GM18517 (cell line): ENCODE data around the gene FAHD2B.
A peak's percentile ranks its signal among the peaks of the same experiment; 100 is the strongest.
"Not testable (repeated sequence)": the region's sequence is repeated elsewhere in the genome, so short reads cannot be mapped to it uniquely, and the experiment has no call there.

ENCODE experiments used
- ATAC-seq: cut with Tn5 transposase; IDR thresholded peaks from one replicate; pipeline ENCODE4 v1.9.1; 2021; ENCODE audit warnings: mild to moderate bottlenecking, moderate library complexity; ENCODE audit not compliant: unreplicated experiment

FAHD2B gene, protein sequence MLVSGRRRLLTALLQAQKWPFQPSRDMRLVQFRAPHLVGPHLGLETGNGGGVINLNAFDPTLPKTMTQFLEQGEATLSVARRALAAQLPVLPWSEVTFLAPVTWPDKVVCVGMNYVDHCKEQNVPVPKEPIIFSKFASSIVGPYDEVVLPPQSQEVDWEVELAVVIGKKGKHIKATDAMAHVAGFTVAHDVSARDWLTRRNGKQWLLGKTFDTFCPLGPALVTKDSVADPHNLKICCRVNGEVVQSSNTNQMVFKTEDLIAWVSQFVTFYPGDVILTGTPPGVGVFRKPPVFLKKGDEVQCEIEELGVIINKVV

GRCh38 chr2:97094772-97095611 lies at the start of gene FAHD2B:
TSS of gene FAHD2B (minus strand) at chr2:97094882. CDS start at chr2:97091706, 3,176 bp downstream.
- peak; percentile 58 for ATAC-seq

- not testable (repeated sequence) for ATAC-seq
These were observed 49.3 kb upstream of the FAHD2B start for GRCh38 chr2:97144016-97144415.

DNA sequence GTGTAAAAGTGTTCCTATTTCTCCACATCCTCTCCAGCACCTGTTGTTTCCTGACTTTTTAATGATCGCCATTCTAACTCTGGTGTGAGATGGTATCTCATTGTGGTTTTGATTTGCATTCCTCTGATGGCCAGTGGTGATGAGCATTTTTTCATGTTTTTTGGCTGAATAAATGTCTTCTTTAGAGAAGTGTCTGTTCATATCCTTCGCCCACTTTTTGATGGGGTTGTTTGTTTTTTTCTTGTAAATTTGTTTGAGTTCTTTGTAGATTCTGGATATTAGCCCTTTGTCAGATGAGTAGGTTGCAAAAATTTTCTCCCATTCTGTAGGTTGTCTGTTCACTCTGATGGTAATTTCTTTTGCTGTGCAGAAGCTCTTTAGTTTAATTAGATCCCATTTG lies 34.4 kb upstream of the FAHD2B start:
- not testable (repeated sequence) for ATAC-seq

DNA sequence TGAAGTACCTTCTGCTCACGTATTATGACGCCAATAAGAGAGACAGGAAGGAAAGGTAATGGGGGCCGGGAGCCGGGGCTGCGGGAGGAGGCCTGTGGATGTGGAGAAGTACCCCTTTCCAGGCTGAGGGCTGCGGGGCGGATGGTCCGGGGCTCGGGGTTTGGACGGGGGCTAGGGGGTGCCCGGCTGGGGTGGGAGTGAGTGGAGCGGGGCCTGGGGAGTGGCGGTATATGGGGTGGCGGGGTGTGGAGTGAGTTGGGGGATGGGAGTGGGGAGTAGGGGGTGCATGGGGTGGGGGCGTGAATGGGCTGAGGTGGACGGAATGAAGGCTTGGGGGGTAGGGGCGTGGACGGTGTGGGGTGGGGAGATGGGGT lies 19.2 kb upstream of the FAHD2B start:
- ATAC-seq = not testable (repeated sequence)

GRCh38 chr2:97113050-97113881 lies 18.6 kb upstream of the FAHD2B start, which contains the start of gene ANKRD36:
TSS of gene ANKRD36 (plus strand) at chr2:97113153. CDS start at chr2:97113740, 587 bp downstream.
- peak; percentile 86 for ATAC-seq

- ATAC-seq = peak; percentile 56
These were observed 17.8 kb upstream of the FAHD2B start for GRCh38 chr2:97112320-97113049.

GRCh38 chr2:97111246-97111645 lies 16.6 kb upstream of the FAHD2B start:
- ATAC-seq = not testable (repeated sequence)

GRCh38 chr2:97106878-97107277 lies 12.2 kb upstream of the FAHD2B start:
- not testable (repeated sequence) for ATAC-seq

- not testable (repeated sequence) for ATAC-seq
These were observed 4.2 kb upstream of the FAHD2B start for GRCh38 chr2:97098786-97099372.

GRCh38 chr2:97095661-97096060 lies 979 bp upstream of the FAHD2B start:
- ATAC-seq = no peak

DNA sequence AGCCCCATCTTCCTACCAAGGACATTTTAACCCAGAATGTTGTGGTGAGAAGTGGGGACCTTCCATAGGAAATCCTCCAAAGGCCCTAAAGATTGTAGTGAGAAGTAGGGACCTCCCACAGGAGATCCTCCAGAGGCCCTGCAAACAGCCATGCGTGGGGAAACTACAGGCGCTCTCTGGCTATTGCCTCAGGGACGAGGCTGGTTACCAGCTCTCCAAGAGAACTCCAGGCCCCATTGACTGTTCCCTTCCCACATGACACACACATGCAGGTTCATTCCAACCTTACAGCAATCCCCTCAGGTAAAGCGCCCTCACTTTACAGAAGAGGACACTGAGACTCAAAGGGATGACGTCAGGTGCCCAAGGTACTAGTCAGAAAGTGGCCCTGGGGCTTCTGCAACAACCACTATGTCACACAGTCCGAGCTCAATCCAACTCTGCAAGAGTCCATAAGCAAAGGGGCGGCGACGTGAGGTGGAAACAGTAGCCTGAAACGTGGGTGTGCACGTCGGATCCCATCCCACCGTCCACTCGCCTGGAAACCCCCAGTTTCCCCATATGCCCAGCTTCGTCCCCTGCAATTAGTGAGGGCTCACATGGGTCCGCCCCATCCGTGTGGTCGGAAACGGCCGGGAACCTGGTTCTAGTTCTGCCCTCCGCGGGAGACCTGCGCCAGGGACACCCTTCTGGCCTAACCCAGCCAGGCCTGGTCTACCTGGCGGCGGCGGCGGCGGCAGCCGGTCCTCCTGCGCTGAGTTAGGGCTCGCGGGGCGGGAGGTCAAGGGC lies 505 bp downstream of the FAHD2B start:
- peak; percentile 41 for ATAC-seq

GRCh38 chr2:97092946-97093345 lies 1.7 kb downstream of the FAHD2B start:
- ATAC-seq = not testable (repeated sequence)

DNA sequence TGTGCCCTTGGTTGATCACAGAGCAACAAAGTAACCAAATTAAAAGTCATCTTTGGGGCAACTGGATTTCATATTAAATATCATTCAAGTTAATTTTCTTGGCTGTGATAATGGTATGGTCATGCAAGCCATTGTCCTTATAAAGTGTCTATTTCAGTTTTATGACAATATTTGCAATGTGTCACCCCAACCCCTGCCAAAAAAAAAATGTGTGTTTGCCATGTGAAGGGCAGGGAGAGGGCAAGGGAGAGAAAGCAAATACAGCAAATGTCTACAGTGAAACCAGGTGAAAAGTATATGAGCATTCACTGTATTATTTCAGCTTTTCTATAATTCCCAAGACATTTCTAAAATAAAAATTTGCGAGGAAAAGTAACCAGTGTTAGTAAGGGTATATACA lies 6.0 kb downstream of the FAHD2B start:
- ATAC-seq = not testable (repeated sequence)

DNA sequence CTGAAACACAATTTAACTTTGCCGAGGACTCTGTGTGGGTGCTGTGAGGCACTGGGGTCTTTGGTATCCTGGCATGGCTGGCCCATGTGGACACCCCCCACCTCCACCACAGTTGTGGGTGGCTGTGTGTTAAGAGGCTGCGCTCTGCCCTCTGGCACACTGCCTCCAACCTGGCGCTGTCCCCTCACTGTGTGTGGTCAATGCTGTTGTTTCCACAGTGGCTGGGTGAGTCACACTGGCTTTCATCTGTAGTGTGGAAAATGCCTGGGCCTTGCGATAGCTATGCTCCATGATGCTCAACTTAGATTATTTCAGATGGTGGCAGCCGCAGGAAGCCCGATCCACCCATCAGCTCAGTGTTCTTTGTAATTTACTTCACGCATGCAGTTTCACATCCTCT lies 9.6 kb downstream of the FAHD2B start:
- ATAC-seq = not testable (repeated sequence)

GRCh38 chr2:97083516-97083915 lies 11.2 kb downstream of the FAHD2B start:
- ATAC-seq = not testable (repeated sequence)

DNA sequence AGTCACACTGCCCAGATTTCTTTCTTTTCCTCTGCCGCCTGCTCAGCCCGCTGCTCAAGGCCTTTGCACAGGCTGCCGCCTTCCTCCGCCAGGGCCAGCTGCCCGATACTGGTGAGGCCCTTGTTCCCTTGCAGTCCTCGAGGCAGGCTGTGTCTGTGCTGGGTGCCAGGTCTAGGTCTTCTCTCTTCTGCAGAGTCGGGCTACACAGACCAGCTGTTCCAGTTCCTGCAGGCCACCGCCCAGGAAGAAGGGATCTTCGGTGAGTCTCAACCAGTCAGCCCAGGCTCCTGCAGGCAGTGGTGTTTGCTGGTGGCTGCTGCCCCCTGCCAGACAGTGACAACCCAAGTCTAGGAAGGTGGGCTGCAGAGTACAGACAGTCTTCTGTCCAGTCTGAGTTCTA lies 12.5 kb downstream of the FAHD2B start:
- not testable (repeated sequence) for ATAC-seq

DNA sequence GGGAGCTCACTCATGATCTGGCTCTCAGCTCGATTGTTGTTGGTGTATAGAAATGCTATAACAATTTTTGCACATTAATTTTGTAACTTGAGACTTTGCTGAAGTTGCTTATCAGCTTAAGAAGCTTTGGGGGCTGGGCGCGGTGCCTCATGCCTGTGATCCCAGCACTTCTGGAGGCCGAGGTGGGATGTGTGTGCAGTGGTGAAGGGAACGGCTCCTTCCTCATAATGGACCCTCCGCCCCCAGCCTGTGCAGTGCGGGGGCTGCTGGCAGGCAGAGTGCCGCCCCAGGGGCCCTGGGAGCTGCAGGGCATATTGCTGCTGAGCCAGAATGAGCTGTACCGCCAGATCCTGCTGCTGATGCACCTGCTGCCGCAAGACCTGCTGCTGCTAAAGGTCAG lies 13.8 kb downstream of the FAHD2B start:
- not testable (repeated sequence) for ATAC-seq

GRCh38 chr2:97077213-97077612 lies 17.5 kb downstream of the FAHD2B start:
- ATAC-seq = not testable (repeated sequence)

DNA sequence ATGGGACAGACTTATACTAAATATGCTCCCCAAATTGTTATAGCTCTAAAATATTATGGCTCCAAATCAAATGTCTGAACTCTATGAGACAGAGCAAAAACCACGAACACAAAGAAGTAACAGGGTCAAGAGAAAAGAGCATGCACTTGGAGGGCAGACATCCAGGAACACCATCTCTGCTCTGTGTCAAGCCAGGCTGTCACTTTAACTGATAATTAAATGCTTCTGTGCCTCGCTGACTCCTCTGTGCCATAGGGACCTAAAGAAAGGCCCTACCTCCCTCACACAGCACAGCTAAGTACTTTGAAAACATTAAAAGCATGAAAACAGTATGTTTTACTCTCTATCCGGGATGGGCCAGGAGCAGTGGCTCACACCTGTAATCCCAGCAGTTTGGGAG lies 23.8 kb downstream of the FAHD2B start:
- ATAC-seq = not testable (repeated sequence)
